Heart right ventricle (tissue), 16 donors: Measurements from ENCODE around the gene EPHA7. TPM values are rescaled to one million over a fixed set of nuclear protein-coding genes. Genes with fewer than 3 reads are reported as not detected.

Experiments
- ATAC-seq, 8 donors: fragments of 200-7000 bp; cut with Tn5 transposase; one replicate each; pipeline ENCODE4 v1.9.1; 2020; ENCODE audit warnings: mild to moderate bottlenecking in 8 of 8, moderate library complexity in 8 of 8, moderate number of reproducible peaks in 1 of 8
- DNase-seq, 2 donors: peaks; one replicate each; pipeline ENCODE4 v3.0.0-alpha.2; 2020
- H3K27ac ChIP-seq, 10 donors: fragments of 200-600 bp; sonication (generic) in 2 of 10; one replicate each; pipeline versions ENCODE4 v1.5.0 to v1.8.0; 2020 to 2022; ENCODE audit warnings: mild to moderate bottlenecking in 3 of 10
- H3K27me3 ChIP-seq, 7 donors: fragments of 200-600 bp; one replicate each; pipeline ENCODE4 v1.8.0; 2021 to 2022; ENCODE audit warnings: mild to moderate bottlenecking in 2 of 7
- H3K36me3 ChIP-seq, 9 donors: fragments of 200-600 bp; sonication (generic) in 1 of 9; one replicate each; pipeline versions ENCODE4 v1.5.0 to v1.8.0; 2020 to 2022; ENCODE audit warnings: mild to moderate bottlenecking in 2 of 9
- H3K4me1 ChIP-seq, 9 donors: fragments of 200-600 bp; sonication (generic) in 1 of 9; one replicate each; pipeline versions ENCODE4 v1.5.0 to v1.8.0; 2020 to 2022; ENCODE audit warnings: mild to moderate bottlenecking in 4 of 9
- H3K4me3 ChIP-seq, 10 donors: fragments of 200-600 bp; sonication (generic) in 2 of 10; one replicate each; pipeline versions ENCODE4 v1.5.0 to v1.8.0; 2020 to 2022; ENCODE audit warnings: mild to moderate bottlenecking in 7 of 10, moderate library complexity in 2 of 10
- H3K9me3 ChIP-seq, 11 donors: fragments of 200-600 bp in 10 of 11; sonication (generic) in 2 of 11; one replicate each; pipeline versions ENCODE4 v1.5.0 to v1.8.0; 2013 to 2022; ENCODE audit warnings: mild to moderate bottlenecking in 2 of 11, control low read depth in 1 of 11, moderate library complexity in 1 of 11
- WGBS, 2 donors: extraction: QIAGEN DNeasy Blood & Tissue Kit; methylation state at CpG; one replicate each; pipeline ENCODE4 v1.1.7; 2013; ENCODE audit warnings: inconsistent platforms in 1 of 2; 5-methylcytosine and 5-hydroxymethylcytosine counted together
- intact Hi-C, 10 donors: fragments of 100-400 bp; cut with DNase I; formaldehyde crosslinking; loops; one replicate each; pipeline versions ENCODE4 v1.11.1 to v1.14.2; 2022
- polyA plus RNA-seq, 2 donors: library from polyadenylated mRNA; stranded (reverse); fragments of 200-250 nt; gene quantifications; one replicate each; pipeline ENCODE4 v1.2.3, GENCODE V29; 2013
- total RNA-seq, 10 donors: library from RNA; stranded (reverse); fragmentation: NEBNext Ultra II Directional in 3 of 10; extraction: Animal tissue kit (Norgen Biotek cat#: 25700) in 3 of 10; gene quantifications; one replicate each; pipeline versions ENCODE4 v1.2.1 to v1.2.4, GENCODE V29; 2021 to 2023
- TF ChIP-seq, protein P1 (sequence below), 9 donors: fragments of 200-600 bp; sonication (generic) in 2 of 9; IDR thresholded peaks; one replicate each; pipeline versions ENCODE4 v1.5.0 to v1.8.0; 2021 to 2022; ENCODE audit warnings: antibody characterized with exemption in 9 of 9, mild to moderate bottlenecking in 5 of 9, moderate library complexity in 1 of 9
- donor health status: Arrhythmogenic right ventricular cardiomyopathy.
- donor health status: ischemic (EF 13 %, LVEDD 7.1; RV severe dilation, severe dysfunction).
- donor health status: healthy with polysubstance abuse.
- donor health status: DM: no; HTN: yes; CAD: no.
- donor health status: DM: no; HTN: no; CAD: no.
- donor health status: ischemic (EF 25% LVEDD 6.9; RV normal size, moderate dysfunction).
- donor health status: ischemic (EF 25% LVEDD 5.7; RV mildly dilated, moderate dysfunction).
- donor health status: healthy.
- donor health status: DM: yes; HTN: yes; CAD: no.
- donor health status: Ischemic cardiomyopathy.
- donor health status: ischemic (EF 35%, LVEDD 5.7; RV mildly dilated, moderate dysfunction).
- donor health status: nonischemic (EF 11% LVEDD 7.7; RV severe dilation, severe dysfunction).
- donor health status: DM: yes; HTN: yes; CAD: no.
- donor health status: PGD.
- donor health status: ischemic (EF 29% LVEDD 5.4; RV normal size, mild dysfunction).
- donor health status: nonischemic (EF 23%, LVEDD 6.1; RV moderate dilation, normal function).

Gene EPHA7
- total and polyA plus RNA-seq, 12 donors = 0.22 to 15.1 (median 2.7) TPM

DNA sequence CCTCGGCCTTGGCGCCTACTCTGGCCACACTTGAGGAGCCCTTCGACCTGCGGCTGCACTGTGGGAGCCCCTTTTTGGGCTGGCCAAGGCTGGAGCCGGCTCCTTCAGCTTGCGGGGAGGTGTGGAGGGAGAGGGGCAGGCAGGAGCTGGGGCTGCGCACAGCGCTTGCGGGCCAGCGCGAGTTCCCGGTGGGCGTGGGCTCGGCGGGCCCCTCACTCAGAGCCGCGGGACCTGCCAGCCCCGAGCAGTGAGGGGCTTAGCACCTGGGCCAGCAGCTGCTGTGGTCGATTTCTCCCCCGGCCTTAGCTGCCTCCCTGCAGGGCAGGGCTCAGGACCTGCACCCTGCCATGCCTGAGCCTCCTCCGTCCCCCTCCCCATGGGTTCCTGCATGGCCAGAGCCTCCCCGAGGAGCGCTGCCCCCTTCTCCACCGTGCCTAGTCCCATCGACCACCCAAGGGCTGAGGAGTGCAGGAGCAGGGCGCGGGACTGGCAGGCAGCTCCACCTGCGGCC is 136.8 kb downstream of the EPHA7 start:
- no peak for ATAC-seq
- H3K4me3 ChIP-seq = no peak overlapping the region
- peak in 1 of 2 donors; percentile 4 for DNase-seq
- H3K9me3 ChIP-seq = no peaks in the 10 kb centered on the region
- TF ChIP-seq, protein P1, sequence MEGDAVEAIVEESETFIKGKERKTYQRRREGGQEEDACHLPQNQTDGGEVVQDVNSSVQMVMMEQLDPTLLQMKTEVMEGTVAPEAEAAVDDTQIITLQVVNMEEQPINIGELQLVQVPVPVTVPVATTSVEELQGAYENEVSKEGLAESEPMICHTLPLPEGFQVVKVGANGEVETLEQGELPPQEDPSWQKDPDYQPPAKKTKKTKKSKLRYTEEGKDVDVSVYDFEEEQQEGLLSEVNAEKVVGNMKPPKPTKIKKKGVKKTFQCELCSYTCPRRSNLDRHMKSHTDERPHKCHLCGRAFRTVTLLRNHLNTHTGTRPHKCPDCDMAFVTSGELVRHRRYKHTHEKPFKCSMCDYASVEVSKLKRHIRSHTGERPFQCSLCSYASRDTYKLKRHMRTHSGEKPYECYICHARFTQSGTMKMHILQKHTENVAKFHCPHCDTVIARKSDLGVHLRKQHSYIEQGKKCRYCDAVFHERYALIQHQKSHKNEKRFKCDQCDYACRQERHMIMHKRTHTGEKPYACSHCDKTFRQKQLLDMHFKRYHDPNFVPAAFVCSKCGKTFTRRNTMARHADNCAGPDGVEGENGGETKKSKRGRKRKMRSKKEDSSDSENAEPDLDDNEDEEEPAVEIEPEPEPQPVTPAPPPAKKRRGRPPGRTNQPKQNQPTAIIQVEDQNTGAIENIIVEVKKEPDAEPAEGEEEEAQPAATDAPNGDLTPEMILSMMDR (IDR thresholded peaks at IDR 0.05) = no peak
- H3K4me1 ChIP-seq = no peaks in the 10 kb centered on the region
- no peaks in the 10 kb centered on the region for H3K36me3 ChIP-seq
- H3K27me3 ChIP-seq = no peaks in the 10 kb centered on the region
- 97 to 98% methylated on average over 28 of the region's 28 CpGs for WGBS, 2 donors
- no peak overlapping the region for H3K27ac ChIP-seq
- intact Hi-C loops = no loop called here

DNA sequence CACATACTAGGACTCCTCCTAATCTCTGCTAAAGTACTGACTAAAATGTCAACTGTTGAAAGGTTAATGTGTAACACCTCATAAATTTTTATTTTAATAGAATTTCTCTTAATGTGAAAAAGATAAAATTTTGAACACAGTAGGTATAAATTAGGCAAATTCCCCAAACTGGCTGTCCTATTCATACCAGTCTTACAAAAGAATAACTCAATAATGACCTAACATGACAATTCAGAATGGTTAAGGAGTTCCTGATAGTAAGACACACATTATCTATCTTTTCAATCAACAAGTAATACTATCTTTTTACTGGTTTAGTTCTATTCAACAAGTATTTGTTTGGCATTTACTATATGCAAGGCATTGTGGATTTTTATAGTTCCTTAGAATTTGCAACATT is 141.1 kb downstream of the EPHA7 start:
- Histone ChIP-seq H3K4me1 (no peaks in the 10 kb centered on the region), H3K27me3 (no peaks in the 10 kb centered on the region), H3K27ac (no peak overlapping the region), H3K4me3 (no peak overlapping the region), H3K9me3 (no peaks in the 10 kb centered on the region), H3K36me3 (no peaks in the 10 kb centered on the region)
- ATAC-seq (no peak), DNase-seq (no peak)
- TF ChIP-seq, protein P1 (IDR thresholded peaks at IDR 0.05) = no peak
- intact Hi-C loops = no loop called here

DNA sequence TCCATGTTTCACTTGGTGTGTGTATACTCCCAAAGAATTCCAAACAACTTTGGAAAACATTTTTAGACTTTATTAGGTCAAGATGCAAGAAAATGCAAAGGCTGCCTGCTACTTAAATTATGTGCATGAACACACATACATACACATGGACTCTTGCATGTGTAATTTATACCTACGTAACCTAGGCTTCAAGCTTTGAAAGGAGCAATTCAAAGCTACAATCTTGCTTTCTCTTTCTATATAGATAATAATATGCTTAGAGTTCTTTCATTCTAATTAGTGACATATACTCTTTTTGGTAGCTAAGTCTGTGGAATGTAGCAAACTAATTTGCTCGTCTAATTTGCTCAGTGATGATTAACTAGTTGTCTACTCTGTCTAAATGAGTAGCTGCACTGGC is 146.5 kb downstream of the EPHA7 start:
- WGBS, 2 donors = 77 to 83% methylated on average over 2 of the region's 2 CpGs
- intact Hi-C loops = no loop called here

DNA sequence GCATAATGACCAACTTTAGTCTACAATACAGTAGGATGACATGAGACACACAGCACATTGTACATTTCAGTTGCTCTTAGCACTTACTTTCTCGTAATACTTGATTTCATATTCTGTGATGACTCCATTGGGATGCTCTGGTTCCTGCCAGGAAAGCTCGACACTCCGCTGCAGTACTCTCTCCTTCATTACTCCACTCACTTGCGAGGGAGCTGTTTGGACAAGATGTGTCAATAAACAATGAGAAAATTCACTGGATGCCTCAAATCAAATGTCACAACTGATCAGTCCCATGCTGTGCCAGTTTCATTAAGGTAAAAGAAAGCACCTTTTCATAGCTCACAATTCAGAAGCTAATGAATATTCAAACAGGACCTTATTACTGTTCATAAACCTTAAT is 147.1 kb downstream of the EPHA7 start:
- intact Hi-C loops = no loop called here
- no peaks in the 10 kb centered on the region for H3K4me1 ChIP-seq
- no peak overlapping the region for H3K27ac ChIP-seq
- no peaks in the 10 kb centered on the region for H3K27me3 ChIP-seq
- ATAC-seq (no peak), DNase-seq (no peak)
- WGBS, 2 donors = 72 to 84% methylated on average over 4 of the region's 4 CpGs
- TF ChIP-seq, protein P1 (IDR thresholded peaks at IDR 0.05) = no peak
- no peak overlapping the region for H3K4me3 ChIP-seq
- H3K36me3 ChIP-seq = no peaks in the 10 kb centered on the region
- H3K9me3 ChIP-seq = no peaks in the 10 kb centered on the region

More for the DNA sequence above, 146.5 kb downstream of the EPHA7 start:
- Histone ChIP-seq H3K27me3 (no peaks in the 10 kb centered on the region), H3K9me3 (no peaks in the 10 kb centered on the region), H3K4me1 (no peaks in the 10 kb centered on the region), H3K27ac (no peak overlapping the region), H3K36me3 (no peaks in the 10 kb centered on the region), H3K4me3 (no peak overlapping the region)
- no peak for DNase-seq
- no peak for ATAC-seq
- TF ChIP-seq, protein P1 (IDR thresholded peaks at IDR 0.05) = no peak
